Stimulated activated effector memory CD8-positive, alpha-beta T cell treated with anti-CD3 and anti-CD28 coated beads, Interleukin-12 subunit alpha, Interleukin-12 subunit beta, amount 100 ng/mL, for 72 hours (primary cell): ENCODE data around the gene KRTAP13-2.

Experiments used
- ATAC-seq: fragments of 150-1000 bp; cut with Tn5 transposase; 2 replicates; pipeline ENCODE4 v1.10.0; 2021
- DNase-seq, 2 donors: peaks; one replicate each; pipeline ENCODE4 v3.0.0; 2021 to 2022; ENCODE audit warnings: low spot score in 2 of 2
- H3K27ac Mint-ChIP-seq: one replicate; pipeline ENCODE4 v1.8.0; 2022; ENCODE audit warnings: mild to moderate bottlenecking, mixed read lengths
- H3K36me3 Mint-ChIP-seq: one replicate; pipeline ENCODE4 v1.8.0; 2022; ENCODE audit warnings: mild to moderate bottlenecking, mixed read lengths
- H3K4me1 Mint-ChIP-seq: one replicate; pipeline ENCODE4 v1.8.0; 2022; ENCODE audit warnings: mixed read lengths
- H3K4me3 Mint-ChIP-seq: one replicate; pipeline ENCODE4 v1.8.0; 2022; ENCODE audit warnings: mild to moderate bottlenecking, mixed read lengths
- H3K9me3 Mint-ChIP-seq: one replicate; pipeline ENCODE4 v1.8.0; 2022; ENCODE audit warnings: mixed read lengths

KRTAP13-2 gene

GRCh38 chr21:30372139-30372770 is at the start of gene KRTAP13-2:
TSS of gene KRTAP13-2 (minus strand) at chr21:30372271. CDS start at chr21:30372213, 58 bp downstream.
- Mint-ChIP-seq H3K9me3 (peaks cover 9% of the 10 kb centered on the region), H3K4me1 (no peaks in the 10 kb centered on the region)

GRCh38 chr21:30415993-30416392 is 43.9 kb upstream of the KRTAP13-2 start:
- no peak overlapping the region for H3K4me3 Mint-ChIP-seq
- no peaks in the 10 kb centered on the region for H3K36me3 Mint-ChIP-seq
- H3K27ac Mint-ChIP-seq, result no peak overlapping the region
- ATAC-seq (no peak), DNase-seq (no peak)
- H3K4me1 Mint-ChIP-seq, result no peaks in the 10 kb centered on the region
- H3K9me3 Mint-ChIP-seq, result peaks cover 2% of the 10 kb centered on the region

More at GRCh38 chr21:30372139-30372770, at the start of gene KRTAP13-2:
- ATAC-seq (no peak), DNase-seq (no peak)
- Mint-ChIP-seq H3K27ac (no peak within 1 kb of the TSS), H3K36me3 (no peaks in the 10 kb centered on the region), H3K4me3 (no peak within 1 kb of the TSS)

- no peak overlapping the region for H3K27ac Mint-ChIP-seq
- ATAC-seq (no peak), DNase-seq (no peak)
- H3K36me3 Mint-ChIP-seq, result no peaks in the 10 kb centered on the region
- peaks cover 10% of the 10 kb centered on the region for H3K9me3 Mint-ChIP-seq
- H3K4me1 Mint-ChIP-seq, result no peaks in the 10 kb centered on the region
- H3K4me3 Mint-ChIP-seq, result no peak overlapping the region
Measured at GRCh38 chr21:30408782-30409494, 36.9 kb upstream of the KRTAP13-2 start.

GRCh38 chr21:30395731-30396130 is 23.7 kb upstream of the KRTAP13-2 start, which contains the start of gene KRTAP13-1:
TSS of gene KRTAP13-1 (plus strand) at chr21:30396031. CDS start at chr21:30396087, 56 bp downstream.
- Mint-ChIP-seq H3K4me1 (no peaks in the 10 kb centered on the region), H3K36me3 (no peaks in the 10 kb centered on the region), H3K9me3 (peaks cover 7% of the 10 kb centered on the region), H3K4me3 (no peak within 1 kb of the TSS), H3K27ac (no peak within 1 kb of the TSS)
- no peak for ATAC-seq
- no peak for DNase-seq

- H3K4me3 Mint-ChIP-seq, result no peak overlapping the region
- ATAC-seq (no peak), DNase-seq (no peak)
- H3K36me3 Mint-ChIP-seq, result no peaks in the 10 kb centered on the region
- H3K9me3 Mint-ChIP-seq, result peaks cover 7% of the 10 kb centered on the region
- no peaks in the 10 kb centered on the region for H3K4me1 Mint-ChIP-seq
- no peak overlapping the region for H3K27ac Mint-ChIP-seq
Measured at GRCh38 chr21:30391492-30392025, 19.5 kb upstream of the KRTAP13-2 start.

GRCh38 chr21:30382201-30382600 is 10.1 kb upstream of the KRTAP13-2 start:
- no peak overlapping the region for H3K4me3 Mint-ChIP-seq
- no peaks in the 10 kb centered on the region for H3K4me1 Mint-ChIP-seq
- H3K9me3 Mint-ChIP-seq, result peaks cover 14% of the 10 kb centered on the region
- H3K27ac Mint-ChIP-seq, result no peak overlapping the region
- DNase-seq, result no peak
- no peaks in the 10 kb centered on the region for H3K36me3 Mint-ChIP-seq
- ATAC-seq, result no peak

- ATAC-seq, result no peak
- Mint-ChIP-seq H3K36me3 (no peaks in the 10 kb centered on the region), H3K27ac (no peak overlapping the region), H3K4me1 (no peaks in the 10 kb centered on the region), H3K9me3 (peaks cover 11% of the 10 kb centered on the region), H3K4me3 (no peak overlapping the region)
- no peak for DNase-seq
Measured at GRCh38 chr21:30355906-30356305, 16.2 kb downstream of the KRTAP13-2 start.

GRCh38 chr21:30354308-30355005 is 17.6 kb downstream of the KRTAP13-2 start:
- Mint-ChIP-seq H3K4me3 (no peak overlapping the region), H3K27ac (no peak overlapping the region), H3K36me3 (no peaks in the 10 kb centered on the region), H3K4me1 (no peaks in the 10 kb centered on the region), H3K9me3 (peaks cover 11% of the 10 kb centered on the region)
- ATAC-seq, result no peak
- no peak for DNase-seq

- H3K36me3 Mint-ChIP-seq, result no peaks in the 10 kb centered on the region
- no peak overlapping the region for H3K27ac Mint-ChIP-seq
- ATAC-seq, result no peak
- H3K4me3 Mint-ChIP-seq, result no peak overlapping the region
- H3K4me1 Mint-ChIP-seq, result no peaks in the 10 kb centered on the region
- no peak for DNase-seq
- H3K9me3 Mint-ChIP-seq, result peaks cover 14% of the 10 kb centered on the region
Measured at GRCh38 chr21:30351534-30351933, 20.5 kb downstream of the KRTAP13-2 start.

- DNase-seq, result no peak
- no peak for ATAC-seq
- peaks cover 12% of the 10 kb centered on the region for H3K9me3 Mint-ChIP-seq
- no peaks in the 10 kb centered on the region for H3K36me3 Mint-ChIP-seq
- H3K27ac Mint-ChIP-seq, result no peak overlapping the region
- H3K4me1 Mint-ChIP-seq, result no peaks in the 10 kb centered on the region
- no peak overlapping the region for H3K4me3 Mint-ChIP-seq
Measured at GRCh38 chr21:30349572-30349971, 22.5 kb downstream of the KRTAP13-2 start.

GRCh38 chr21:30348506-30348905 is 23.6 kb downstream of the KRTAP13-2 start, which contains the start of gene KRTAP23-1:
TSS of gene KRTAP23-1 (minus strand) at chr21:30348606. CDS start at chr21:30348606, 0 bp downstream.
- no peak within 1 kb of the TSS for H3K4me3 Mint-ChIP-seq
- DNase-seq (no peak), ATAC-seq (no peak)
- H3K36me3 Mint-ChIP-seq, result no peaks in the 10 kb centered on the region
- peaks cover 8% of the 10 kb centered on the region for H3K9me3 Mint-ChIP-seq
- H3K27ac Mint-ChIP-seq, result no peak within 1 kb of the TSS
- H3K4me1 Mint-ChIP-seq, result no peaks in the 10 kb centered on the region

GRCh38 chr21:30345014-30345413 is 27.1 kb downstream of the KRTAP13-2 start:
- ATAC-seq (no peak), DNase-seq (no peak)
- Mint-ChIP-seq H3K9me3 (peaks cover 6% of the 10 kb centered on the region), H3K4me3 (no peak overlapping the region), H3K4me1 (no peaks in the 10 kb centered on the region), H3K27ac (no peak overlapping the region), H3K36me3 (no peaks in the 10 kb centered on the region)

GRCh38 chr21:30340714-30341573 is 31.1 kb downstream of the KRTAP13-2 start:
- Mint-ChIP-seq H3K4me1 (no peaks in the 10 kb centered on the region), H3K27ac (no peak overlapping the region), H3K9me3 (no peaks in the 10 kb centered on the region), H3K36me3 (no peaks in the 10 kb centered on the region), H3K4me3 (no peak overlapping the region)
- no peak for ATAC-seq
- DNase-seq, result no peak

GRCh38 chr21:30338717-30339116 is 33.4 kb downstream of the KRTAP13-2 start:
- ATAC-seq (no peak), DNase-seq (no peak)
- Mint-ChIP-seq H3K4me1 (no peaks in the 10 kb centered on the region), H3K36me3 (no peaks in the 10 kb centered on the region), H3K9me3 (no peaks in the 10 kb centered on the region), H3K4me3 (no peak overlapping the region), H3K27ac (no peak overlapping the region)

- no peaks in the 10 kb centered on the region for H3K4me1 Mint-ChIP-seq
- H3K4me3 Mint-ChIP-seq, result no peak overlapping the region
- ATAC-seq (no peak), DNase-seq (no peak)
- H3K36me3 Mint-ChIP-seq, result no peaks in the 10 kb centered on the region
- no peak overlapping the region for H3K27ac Mint-ChIP-seq
- no peaks in the 10 kb centered on the region for H3K9me3 Mint-ChIP-seq
Measured at GRCh38 chr21:30337772-30338171, 34.3 kb downstream of the KRTAP13-2 start.
